Activated CD4-positive, alpha-beta memory T cell treated with anti-CD3 and anti-CD28 coated beads for 36 hours (primary cell): ENCODE measurements around the gene CDX1. TPM values are rescaled to one million over a fixed set of nuclear protein-coding genes. Genes with fewer than 3 reads are reported as not detected.
A peak's percentile ranks its signal among the peaks of the same experiment; 100 is the strongest.

ENCODE experiments used
- CTCF ChIA-PET: fragments of 350-600 bp; sonication (Branson Sonifier 250); formaldehyde crosslinking; loops from one replicate; lab custom pipeline; 2021; ENCODE audit warnings: antibody characterized with exemption, inconsistent platforms; lab: Charles Lee
- POLR2A ChIA-PET: fragments of 350-600 bp; sonication (Branson Sonifier 250); formaldehyde crosslinking; loops from one replicate; lab custom pipeline; 2021; ENCODE audit warnings: antibody characterized with exemption; lab: Charles Lee
- DNase-seq: peaks from one replicate; pipeline ENCODE4 v3.0.0-alpha.2; 2020
- H3K27ac Mint-ChIP-seq: one replicate; pipeline ENCODE4 v1.8.0; 2021; ENCODE audit warnings: mixed read lengths
- H3K27me3 Mint-ChIP-seq: one replicate; pipeline ENCODE4 v1.8.0; 2021; ENCODE audit warnings: mixed read lengths
- H3K36me3 Mint-ChIP-seq: one replicate; pipeline ENCODE4 v1.8.0; 2021; ENCODE audit warnings: mixed read lengths
- H3K4me1 Mint-ChIP-seq: one replicate; pipeline ENCODE4 v1.8.0; 2021; ENCODE audit warnings: low read depth, mixed read lengths
- H3K4me3 Mint-ChIP-seq: one replicate; pipeline ENCODE4 v1.8.0; 2021; ENCODE audit warnings: mild to moderate bottlenecking, mixed read lengths
- H3K9me3 Mint-ChIP-seq: one replicate; pipeline ENCODE4 v1.8.0; 2021; ENCODE audit warnings: mixed read lengths
- intact Hi-C: fragments of 100-400 bp; cut with micrococcal nuclease; formaldehyde crosslinking; loops from one replicate; pipeline ENCODE4 v1.15.1; 2023
- total RNA-seq, 2 experiments: library from RNA; stranded (reverse); gene quantifications; one replicate each; pipeline ENCODE4 v1.2.3, GENCODE V29; 2021

CDX1 gene
- total RNA-seq = not detected

DNA sequence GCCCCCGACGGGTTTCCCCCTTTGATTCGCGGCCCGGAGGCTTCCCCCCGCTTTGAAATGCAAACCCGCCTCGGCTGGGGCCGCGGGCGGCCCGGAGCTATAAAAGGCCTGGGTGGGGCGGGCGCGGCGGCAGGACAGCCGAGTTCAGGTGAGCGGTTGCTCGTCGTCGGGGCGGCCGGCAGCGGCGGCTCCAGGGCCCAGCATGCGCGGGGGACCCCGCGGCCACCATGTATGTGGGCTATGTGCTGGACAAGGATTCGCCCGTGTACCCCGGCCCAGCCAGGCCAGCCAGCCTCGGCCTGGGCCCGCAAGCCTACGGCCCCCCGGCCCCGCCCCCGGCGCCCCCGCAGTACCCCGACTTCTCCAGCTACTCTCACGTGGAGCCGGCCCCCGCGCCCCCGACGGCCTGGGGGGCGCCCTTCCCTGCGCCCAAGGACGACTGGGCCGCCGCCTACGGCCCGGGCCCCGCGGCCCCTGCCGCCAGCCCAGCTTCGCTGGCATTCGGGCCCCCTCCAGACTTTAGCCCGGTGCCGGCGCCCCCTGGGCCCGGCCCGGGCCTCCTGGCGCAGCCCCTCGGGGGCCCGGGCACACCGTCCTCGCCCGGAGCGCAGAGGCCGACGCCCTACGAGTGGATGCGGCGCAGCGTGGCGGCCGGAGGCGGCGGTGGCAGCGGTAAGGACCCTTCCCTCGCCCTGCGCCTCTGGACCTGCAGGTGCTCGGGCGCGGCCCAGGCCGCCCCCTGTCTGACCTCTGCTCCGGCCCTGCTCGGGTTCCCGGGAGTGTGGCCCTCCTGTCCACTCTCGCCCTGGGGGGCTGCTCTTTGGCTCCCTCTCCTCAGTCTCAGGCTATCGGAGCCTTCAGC lies at the start of gene CDX1:
Gene CDX1 (plus strand): TSS at position 129 of the 862 bp plus-strand sequence. CDS start 99 bp downstream, at position 228.
- intact Hi-C loops = no loop called here
- Mint-ChIP-seq H3K4me3 (no peak within 1 kb of the TSS), H3K27me3 (peaks cover 34% of the 10 kb centered on the region), H3K27ac (no peak within 1 kb of the TSS), H3K4me1 (peaks cover 3% of the 10 kb centered on the region), H3K36me3 (no peaks in the 10 kb centered on the region), H3K9me3 (no peaks in the 10 kb centered on the region)
- CTCF ChIA-PET = interaction anchor here (1.0 kb wide), 1 partner anchor 185 kb away, joined by 3 read pairs; no protein-coding TSS in a partner anchor
- POLR2A ChIA-PET = no interaction called here
- DNase-seq = no peak

DNA sequence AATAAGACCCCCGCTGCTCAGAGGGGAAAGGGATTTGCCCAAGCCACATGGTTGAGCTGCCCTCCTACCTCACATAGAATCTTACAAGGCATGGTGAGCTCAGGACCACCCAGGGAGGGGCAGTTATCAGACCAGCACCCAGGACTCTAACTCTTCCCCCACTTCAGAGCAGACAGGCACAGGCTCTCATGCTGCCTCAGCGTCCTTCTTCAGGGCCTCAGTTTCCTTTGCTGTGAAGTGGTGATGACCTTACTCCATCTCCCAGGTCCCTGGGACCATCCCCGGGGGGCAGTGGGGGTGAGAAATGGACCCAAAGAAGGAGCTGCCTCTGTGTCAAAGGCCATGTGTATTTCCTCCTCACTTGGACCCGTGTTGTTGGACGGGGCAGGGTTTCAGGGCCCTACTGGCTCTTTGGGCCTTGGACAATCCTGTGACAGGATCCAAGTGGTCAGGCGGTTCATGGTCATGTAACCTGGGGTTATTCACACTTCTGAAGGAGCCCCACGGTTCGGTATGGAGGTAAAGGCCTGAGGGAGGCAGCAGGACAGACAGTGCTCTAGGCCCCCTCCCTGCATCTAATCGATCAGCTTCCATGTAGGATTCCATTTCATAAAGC lies 48.5 kb upstream of the CDX1 start:
- DNase-seq = peak; percentile 7
- intact Hi-C loops = no loop called here
- Mint-ChIP-seq H3K27ac (no peak overlapping the region), H3K27me3 (no peaks in the 10 kb centered on the region), H3K9me3 (no peaks in the 10 kb centered on the region), H3K36me3 (no peaks in the 10 kb centered on the region), H3K4me1 (no peaks in the 10 kb centered on the region), H3K4me3 (no peak overlapping the region)
- ChIA-PET POLR2A (no interaction called here), CTCF (interaction anchor here (1.0 kb wide), 1 partner anchor 8 kb away, joined by 4 read pairs; no protein-coding TSS in a partner anchor)

DNA sequence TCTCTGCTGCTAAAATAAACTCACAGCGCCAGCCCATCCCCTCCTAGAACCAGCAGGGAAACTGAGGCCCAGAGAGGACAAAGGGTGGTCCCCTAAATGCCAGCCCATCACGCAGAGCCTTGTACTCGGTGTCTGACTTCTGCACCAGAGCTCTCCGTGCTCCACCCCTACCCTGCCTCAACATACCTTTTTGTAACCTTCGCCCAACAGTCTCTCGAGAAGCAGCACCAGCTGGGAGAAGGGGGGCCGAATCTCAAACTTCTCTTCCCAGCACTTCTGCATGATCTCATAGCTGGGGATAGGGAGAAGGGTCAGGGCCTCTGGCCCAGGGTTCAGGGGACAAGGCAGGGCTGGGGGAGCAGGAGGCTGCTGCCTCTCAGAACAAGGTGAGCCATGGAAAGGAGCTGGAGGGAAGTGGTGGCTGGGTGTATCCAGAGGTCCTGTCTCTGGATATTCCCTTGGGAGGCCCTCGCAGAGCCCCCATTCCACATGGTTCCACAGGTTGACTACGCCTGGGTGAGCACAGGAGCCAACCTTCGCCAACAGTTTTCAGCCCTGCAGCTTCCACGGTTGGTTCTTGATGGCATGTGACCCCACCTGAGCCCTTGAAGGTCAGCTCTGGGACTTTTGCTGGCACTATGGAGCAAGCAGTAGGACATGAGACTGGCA lies 47.9 kb upstream of the CDX1 start:
- intact Hi-C loops = no loop called here
- POLR2A ChIA-PET = no interaction called here

DNA sequence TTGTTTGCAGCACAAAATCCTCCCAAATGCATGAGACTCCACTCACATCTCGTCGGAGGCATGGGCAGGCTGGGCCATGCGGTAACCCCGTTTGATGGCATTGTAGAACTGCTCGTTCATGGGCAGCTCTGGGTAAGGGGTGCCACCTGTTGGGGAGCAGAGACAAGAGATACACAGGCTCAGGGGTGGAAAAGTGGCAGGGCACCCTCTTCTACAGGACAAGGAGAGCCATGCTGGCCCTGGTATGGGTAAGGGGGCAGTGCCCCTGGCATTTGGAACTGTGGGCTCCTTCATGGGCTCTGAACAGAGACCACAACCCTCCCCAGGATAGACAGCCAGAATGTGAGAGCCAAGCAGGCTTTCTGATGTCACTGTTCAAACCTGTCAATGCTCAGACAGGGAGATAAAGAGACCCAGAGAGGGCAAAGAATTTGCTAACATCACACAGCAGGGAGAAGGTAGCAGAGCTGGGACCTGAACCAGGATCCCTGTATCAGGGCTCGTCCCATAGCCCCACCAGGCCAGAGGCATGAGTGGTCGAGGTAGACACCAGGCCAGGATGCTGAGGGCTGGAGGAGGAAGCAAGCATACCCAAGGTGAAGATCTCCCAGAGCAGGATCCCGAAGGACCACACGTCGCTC lies 47.0 kb upstream of the CDX1 start:
- H3K27me3 Mint-ChIP-seq = no peaks in the 10 kb centered on the region
- no peak overlapping the region for H3K27ac Mint-ChIP-seq
- intact Hi-C loops = no loop called here
- H3K9me3 Mint-ChIP-seq = no peaks in the 10 kb centered on the region
- no peaks in the 10 kb centered on the region for H3K4me1 Mint-ChIP-seq
- CTCF ChIA-PET = interaction anchor here (1.0 to 1.3 kb wide), 2 partner anchors 10 to 99 kb away, joined by 3 to 4 read pairs; no protein-coding TSS in a partner anchor
- H3K4me3 Mint-ChIP-seq = no peak overlapping the region
- POLR2A ChIA-PET = no interaction called here
- DNase-seq = peak; percentile 15
- no peaks in the 10 kb centered on the region for H3K36me3 Mint-ChIP-seq

More for the DNA sequence above, 47.9 kb upstream of the CDX1 start:
- CTCF ChIA-PET = interaction anchor here (1.0 to 1.3 kb wide), 2 partner anchors 9 to 99 kb away, joined by 3 to 4 read pairs; no protein-coding TSS in a partner anchor
- Mint-ChIP-seq H3K9me3 (no peaks in the 10 kb centered on the region), H3K27ac (no peak overlapping the region), H3K36me3 (no peaks in the 10 kb centered on the region), H3K27me3 (no peaks in the 10 kb centered on the region), H3K4me1 (no peaks in the 10 kb centered on the region), H3K4me3 (no peak overlapping the region)
- DNase-seq = peak; percentile 3

DNA sequence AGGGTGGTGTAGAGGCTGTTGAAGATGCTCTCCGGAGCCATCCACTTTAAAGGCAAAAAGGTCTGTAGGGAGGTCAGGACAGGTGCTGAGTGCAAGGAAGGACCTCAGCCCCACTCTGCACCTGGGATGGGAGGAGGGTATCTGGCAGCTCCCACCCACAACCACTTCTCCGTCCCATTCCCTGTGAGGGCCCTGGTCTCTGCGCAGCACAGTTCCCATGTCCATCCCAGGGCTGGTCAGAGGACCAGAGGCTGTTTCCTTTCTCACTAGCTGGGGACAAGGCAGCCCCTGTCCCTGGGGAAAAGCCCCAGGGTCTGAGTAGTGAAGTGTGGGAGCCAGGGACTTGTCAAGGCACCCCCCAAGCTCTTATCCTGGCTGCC lies 46.5 kb upstream of the CDX1 start:
- CTCF ChIA-PET = no interaction called here
- H3K27me3 Mint-ChIP-seq = no peaks in the 10 kb centered on the region
- H3K4me3 Mint-ChIP-seq = no peak overlapping the region
- peak; percentile 6 for DNase-seq
- no peaks in the 10 kb centered on the region for H3K4me1 Mint-ChIP-seq
- no peak overlapping the region for H3K27ac Mint-ChIP-seq
- intact Hi-C loops = no loop called here
- H3K36me3 Mint-ChIP-seq = no peaks in the 10 kb centered on the region
- no peaks in the 10 kb centered on the region for H3K9me3 Mint-ChIP-seq
- POLR2A ChIA-PET = no interaction called here

DNA sequence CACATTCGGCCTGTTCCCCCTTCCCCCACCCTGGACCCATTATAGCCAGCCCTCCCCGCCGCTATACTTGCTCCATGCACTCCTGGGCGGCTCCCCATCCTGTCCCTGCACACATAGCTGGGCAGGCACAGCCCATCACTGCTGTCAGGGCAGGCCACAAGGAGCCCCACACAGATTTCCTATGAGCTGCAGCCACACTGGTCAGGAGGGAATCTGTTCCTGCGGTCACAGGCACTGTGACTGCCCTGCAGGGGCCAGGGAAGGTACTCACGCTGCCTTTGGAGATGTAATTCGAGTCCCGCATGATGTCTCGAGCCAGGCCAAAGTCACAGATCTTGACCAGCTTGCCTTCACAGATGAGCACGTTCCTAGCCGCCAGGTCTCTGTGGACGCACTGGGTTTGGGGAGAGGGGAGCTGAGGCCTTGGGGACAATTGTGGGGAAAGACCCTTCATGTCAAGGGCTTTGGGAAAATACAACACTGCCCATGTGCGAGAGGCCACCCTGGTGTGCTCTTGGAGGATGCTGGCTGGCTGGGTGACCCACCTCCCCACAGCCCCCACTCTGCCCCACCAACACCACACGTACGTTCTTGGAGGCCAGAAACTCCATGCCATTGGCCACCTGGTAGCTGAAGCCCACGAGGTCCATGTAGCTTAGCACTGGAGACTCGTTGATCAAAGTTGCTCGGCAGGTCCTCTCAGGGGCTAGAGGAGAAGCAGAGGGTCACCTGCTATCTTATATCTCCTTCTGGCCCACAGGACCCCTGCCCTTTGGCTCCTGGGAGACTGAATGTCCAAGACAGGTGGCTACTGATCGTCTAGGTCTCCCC lies 45.7 kb upstream of the CDX1 start:
- H3K9me3 Mint-ChIP-seq = no peaks in the 10 kb centered on the region
- no peaks in the 10 kb centered on the region for H3K27me3 Mint-ChIP-seq
- H3K27ac Mint-ChIP-seq = no peak overlapping the region
- intact Hi-C loops = no loop called here
- H3K36me3 Mint-ChIP-seq = no peaks in the 10 kb centered on the region
- CTCF ChIA-PET = interaction anchor here (0.5 to 1.0 kb wide), 2 partner anchors 24 to 1630 kb away, joined by 3 to 4 read pairs; no protein-coding TSS in a partner anchor
- DNase-seq = no peak
- no peaks in the 10 kb centered on the region for H3K4me1 Mint-ChIP-seq
- H3K4me3 Mint-ChIP-seq = no peak overlapping the region
- POLR2A ChIA-PET = interaction anchor here (0.6 kb wide), 1 partner anchor 528 kb away, joined by 3 read pairs; no protein-coding TSS in a partner anchor

DNA sequence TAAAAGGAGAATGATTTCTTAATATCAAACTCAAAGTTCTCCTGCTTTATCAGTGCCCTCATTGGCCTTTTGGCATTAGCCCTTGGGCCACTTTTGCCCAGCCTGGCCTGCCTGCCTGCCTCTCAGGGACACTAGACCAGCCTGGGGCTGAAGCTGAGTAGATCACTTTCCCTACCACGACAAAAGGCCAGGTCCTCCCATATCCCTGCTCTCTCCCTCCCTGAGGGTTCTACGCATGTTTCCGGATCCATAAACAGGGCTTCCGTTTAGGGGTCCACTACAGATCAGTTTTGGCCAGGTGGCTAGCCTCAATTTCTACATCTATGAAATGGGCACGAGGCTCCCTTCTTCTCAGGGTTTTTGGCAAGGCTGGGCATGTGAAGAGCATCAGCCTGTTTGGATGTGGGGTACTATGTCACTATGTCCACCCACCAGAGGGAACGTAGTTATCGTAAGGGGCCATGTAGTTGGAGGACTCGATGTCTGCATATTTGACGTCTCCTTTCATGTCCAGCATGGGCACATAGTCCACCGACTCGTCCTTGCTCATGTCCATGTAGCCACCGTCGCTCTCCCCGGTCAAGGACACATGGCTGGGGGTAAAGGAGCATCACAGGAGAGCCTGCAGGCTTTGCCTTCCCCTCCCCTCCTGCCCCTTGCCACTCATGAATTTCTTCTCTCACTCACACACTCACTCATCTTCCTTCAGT lies 45.0 kb upstream of the CDX1 start:
- Mint-ChIP-seq H3K27ac (no peak overlapping the region), H3K27me3 (no peaks in the 10 kb centered on the region), H3K4me1 (no peaks in the 10 kb centered on the region), H3K9me3 (no peaks in the 10 kb centered on the region), H3K36me3 (no peaks in the 10 kb centered on the region), H3K4me3 (no peak overlapping the region)
- no peak for DNase-seq
- ChIA-PET POLR2A (no interaction called here), CTCF (interaction anchor here (1.0 to 2.2 kb wide), 5 partner anchors 23 to 287 kb away, joined by 3 to 6 read pairs (median 4); no protein-coding TSS in a partner anchor)
- intact Hi-C loops = no loop called here

DNA sequence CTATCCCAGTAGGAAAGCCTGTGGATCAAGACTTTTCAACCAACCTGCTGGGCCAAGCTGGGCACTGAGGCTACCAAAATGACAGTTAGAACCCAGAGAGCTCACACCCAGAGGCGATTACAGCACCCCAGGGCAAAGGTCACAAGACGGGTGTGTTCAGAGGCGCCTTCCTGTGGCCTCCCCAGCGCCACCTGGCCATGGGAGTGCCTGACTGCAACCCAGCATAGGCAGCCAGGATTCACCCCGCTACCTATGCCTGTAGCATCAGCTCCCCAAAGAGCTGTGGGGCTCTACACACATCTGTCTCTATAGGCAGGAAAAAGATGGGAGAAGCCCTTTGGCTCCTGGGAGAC lies 44.4 kb upstream of the CDX1 start:
- no peaks in the 10 kb centered on the region for H3K4me1 Mint-ChIP-seq
- peak; percentile 57 for DNase-seq
- no peaks in the 10 kb centered on the region for H3K9me3 Mint-ChIP-seq
- H3K27ac Mint-ChIP-seq = no peak overlapping the region
- intact Hi-C loops = no loop called here
- H3K36me3 Mint-ChIP-seq = no peaks in the 10 kb centered on the region
- ChIA-PET CTCF (interaction anchor here (1.2 to 2.2 kb wide), 4 partner anchors 48 to 288 kb away, joined by 3 to 6 read pairs (median 4); no protein-coding TSS in a partner anchor), POLR2A (no interaction called here)
- no peaks in the 10 kb centered on the region for H3K27me3 Mint-ChIP-seq
- no peak overlapping the region for H3K4me3 Mint-ChIP-seq

DNA sequence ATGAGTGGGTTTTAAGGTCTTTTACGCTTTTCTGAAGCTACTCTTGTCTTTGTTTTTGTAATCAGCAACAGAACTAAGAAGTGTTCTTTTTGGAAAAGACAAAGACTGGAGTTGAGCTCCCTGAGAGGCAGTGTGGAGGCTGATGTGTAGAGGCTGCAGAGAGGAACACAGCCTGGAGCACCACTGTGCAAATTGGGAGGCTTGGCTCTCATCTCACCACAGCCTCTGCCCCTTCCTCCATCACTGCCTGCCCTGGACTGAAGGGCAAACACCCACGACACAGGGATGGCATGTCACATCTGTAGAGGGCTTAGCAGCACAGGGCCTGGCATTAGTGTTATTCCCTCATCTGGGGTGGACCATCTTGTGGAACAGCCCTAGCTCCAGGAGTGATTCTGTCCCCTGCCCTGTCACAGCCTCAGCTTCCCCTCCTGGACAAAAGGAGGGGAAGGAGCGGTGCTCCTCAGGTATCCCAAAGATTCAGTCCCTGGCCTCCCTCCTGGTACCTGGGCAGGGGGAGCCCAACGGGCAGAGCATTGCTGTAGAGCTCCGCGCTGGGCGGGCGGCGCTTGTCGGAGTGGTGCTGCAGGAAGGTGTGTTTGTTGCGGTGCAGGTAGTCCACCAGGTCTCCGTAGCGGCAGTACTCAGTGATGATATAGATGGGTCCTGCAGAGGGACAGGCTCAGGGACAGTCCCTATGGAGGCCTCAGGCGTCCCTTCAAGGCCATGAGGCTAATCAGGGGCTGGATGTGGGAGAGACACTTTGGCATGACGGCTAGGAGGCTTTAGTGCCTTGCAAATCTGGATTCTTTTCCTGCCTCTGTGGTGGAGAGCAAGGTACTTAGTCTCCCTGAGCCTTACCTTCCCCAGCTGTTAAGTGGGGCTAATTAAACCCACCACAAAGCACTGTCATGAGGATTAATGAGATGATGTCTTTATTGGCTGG lies 43.8 kb upstream of the CDX1 start:
- intact Hi-C loops = no loop called here
- H3K27me3 Mint-ChIP-seq = no peaks in the 10 kb centered on the region
- ChIA-PET CTCF (interaction anchor here (1.2 to 2.2 kb wide), 6 partner anchors 47 to 289 kb away, joined by 3 to 6 read pairs (median 4); no protein-coding TSS in a partner anchor), POLR2A (no interaction called here)
- H3K36me3 Mint-ChIP-seq = no peaks in the 10 kb centered on the region
- H3K4me1 Mint-ChIP-seq = no peaks in the 10 kb centered on the region
- no peak for DNase-seq
- no peak overlapping the region for H3K27ac Mint-ChIP-seq
- H3K9me3 Mint-ChIP-seq = no peaks in the 10 kb centered on the region
- H3K4me3 Mint-ChIP-seq = no peak overlapping the region

DNA sequence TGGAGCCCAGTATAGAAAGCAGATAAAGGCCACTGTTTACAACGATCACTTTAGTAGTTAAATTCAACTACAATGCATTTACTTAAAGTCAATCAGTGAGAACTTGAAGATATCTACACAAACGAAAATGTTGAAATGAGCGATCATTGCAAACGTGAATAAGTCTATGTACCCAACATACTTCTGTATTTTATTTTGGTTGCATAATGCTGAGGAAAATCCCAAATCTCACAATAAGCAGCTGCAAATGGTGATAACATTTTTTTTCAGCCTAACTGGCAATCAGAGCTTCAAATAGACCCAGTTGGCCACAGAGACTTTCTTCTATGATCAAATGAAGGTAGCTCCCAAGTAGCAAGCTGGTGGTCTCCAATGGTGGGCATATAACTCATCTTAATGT lies 43.0 kb upstream of the CDX1 start:
- intact Hi-C loops = no loop called here
- no peaks in the 10 kb centered on the region for H3K4me1 Mint-ChIP-seq
- no peak overlapping the region for H3K27ac Mint-ChIP-seq
- no peaks in the 10 kb centered on the region for H3K27me3 Mint-ChIP-seq
- no peak for DNase-seq
- no peaks in the 10 kb centered on the region for H3K36me3 Mint-ChIP-seq
- no peak overlapping the region for H3K4me3 Mint-ChIP-seq
- ChIA-PET POLR2A (no interaction called here), CTCF (interaction anchor here (1.2 to 2.2 kb wide), 4 partner anchors 78 to 289 kb away, joined by 4 to 6 read pairs (median 5); no protein-coding TSS in a partner anchor)
- no peaks in the 10 kb centered on the region for H3K9me3 Mint-ChIP-seq
